ENCODE results near the gene B3GALT6. TPM values are rescaled to one million over a fixed set of nuclear protein-coding genes. Genes with fewer than 3 reads are reported as not detected.

The B3GALT6 gene
- total RNA-seq, 1 experiment from 2014 or later = 74.0 TPM

- no peaks in the 10 kb centered on the region for H3K9me2 ChIP-seq (replicated peaks; ENCODE audit: low read length)
- intact Hi-C loops (cut with micrococcal nuclease) = no loop called here
- TF ChIP-seq EZH2phosphoT487 (IDR thresholded peaks at IDR 0.05; ENCODE audit: borderline replicate concordance, low read length) (no peak), EZH2 (IDR thresholded peaks at IDR 0.05; ENCODE audit: low read length, unreplicated experiment) (no peak), CTCF (conservative IDR thresholded peaks at IDR 0.05; ENCODE audit: low read depth, low read length) (no peak)
- no peaks in the 10 kb centered on the region for H3K79me2 ChIP-seq (ENCODE audit: low read length)
- H3K27me3 ChIP-seq (ENCODE audit: low read length) = no peaks in the 10 kb centered on the region
- H3K4me3 ChIP-seq (ENCODE audit: low read length) = no peak overlapping the region
- no peaks in the 10 kb centered on the region for H3F3A ChIP-seq (ENCODE audit: low read length, unreplicated experiment)
- no peaks in the 10 kb centered on the region for H4K20me1 ChIP-seq (ENCODE audit: low read length)
- H3K36me3 ChIP-seq (ENCODE audit: low read depth, low read length) = no peaks in the 10 kb centered on the region
- H3K27ac ChIP-seq (ENCODE audit: low read length) = no peak overlapping the region
- H3K4me1 ChIP-seq (ENCODE audit: insufficient read depth, low read length) = peaks cover 34% of the 10 kb centered on the region
- H3K4me2 ChIP-seq (ENCODE audit: low read length) = no peak overlapping the region
- no peak for ATAC-seq
- H2AFZ ChIP-seq (ENCODE audit: low read length) = no peak overlapping the region
- CTCF ChIA-PET = interaction anchor here (0.6 kb wide), 1 partner anchor 40 kb away, joined by 3 read pairs; no protein-coding TSS in a partner anchor
- POLR2A ChIA-PET (ENCODE audit: unreplicated experiment) = interaction anchor here (0.6 kb wide), 1 partner anchor 34 kb away, joined by 11 read pairs; no protein-coding TSS in a partner anchor
- no peak overlapping the region for H3K9ac ChIP-seq (ENCODE audit: low read length)
- no peak for DNase-seq
- H3K9me3 ChIP-seq (ENCODE audit: low read length) = no peaks in the 10 kb centered on the region
- no TSS peak for BruUV-seq (replicated peaks)
Measured at GRCh38 chr1:1241588-1242219, 9.7 kb downstream of the B3GALT6 start.

- POLR2A ChIA-PET (ENCODE audit: unreplicated experiment) = no interaction called here
- CTCF ChIA-PET = interaction anchor here (0.6 kb wide), 1 partner anchor 39 kb away, joined by 3 read pairs; no protein-coding TSS in a partner anchor
- TF ChIP-seq EZH2 (IDR thresholded peaks at IDR 0.05; ENCODE audit: low read length, unreplicated experiment) (no peak), CTCF (conservative IDR thresholded peaks at IDR 0.05; ENCODE audit: low read depth, low read length) (no peak), EZH2phosphoT487 (IDR thresholded peaks at IDR 0.05; ENCODE audit: borderline replicate concordance, low read length) (no peak)
- intact Hi-C loops (cut with micrococcal nuclease) = no loop called here
- no peaks in the 10 kb centered on the region for H3K27me3 ChIP-seq (ENCODE audit: low read length)
- no peaks in the 10 kb centered on the region for H3K79me2 ChIP-seq (ENCODE audit: low read length)
- H3K36me3 ChIP-seq (ENCODE audit: low read depth, low read length) = no peaks in the 10 kb centered on the region
- no peak overlapping the region for H3K4me3 ChIP-seq (ENCODE audit: low read length)
- ATAC-seq (no peak), DNase-seq (no peak)
- H3K27ac ChIP-seq (ENCODE audit: low read length) = no peak overlapping the region
- BruUV-seq (replicated peaks) = no TSS peak
- no peaks in the 10 kb centered on the region for H3K9me3 ChIP-seq (ENCODE audit: low read length)
- no peak overlapping the region for H3K9ac ChIP-seq (ENCODE audit: low read length)
- no peaks in the 10 kb centered on the region for H4K20me1 ChIP-seq (ENCODE audit: low read length)
- peaks cover 25% of the 10 kb centered on the region for H3K4me1 ChIP-seq (ENCODE audit: insufficient read depth, low read length)
- H3K4me2 ChIP-seq (ENCODE audit: low read length) = no peak overlapping the region
- H3F3A ChIP-seq (ENCODE audit: low read length, unreplicated experiment) = no peaks in the 10 kb centered on the region
- no peak overlapping the region for H2AFZ ChIP-seq (ENCODE audit: low read length)
- no peaks in the 10 kb centered on the region for H3K9me2 ChIP-seq (replicated peaks; ENCODE audit: low read length)
Measured at GRCh38 chr1:1242461-1243265, 10.6 kb downstream of the B3GALT6 start.

- no TSS peak for BruUV-seq (replicated peaks)
- Histone ChIP-seq H3K36me3 (ENCODE audit: low read depth, low read length) (no peaks in the 10 kb centered on the region), H3K9me2 (replicated peaks; ENCODE audit: low read length) (no peaks in the 10 kb centered on the region), H3F3A (ENCODE audit: low read length, unreplicated experiment) (no peaks in the 10 kb centered on the region), H3K4me2 (ENCODE audit: low read length) (no peak overlapping the region), H3K27me3 (ENCODE audit: low read length) (no peaks in the 10 kb centered on the region), H2AFZ (ENCODE audit: low read length) (no peak overlapping the region), H3K27ac (ENCODE audit: low read length) (no peak overlapping the region), H4K20me1 (ENCODE audit: low read length) (no peaks in the 10 kb centered on the region), H3K9ac (ENCODE audit: low read length) (no peak overlapping the region), H3K79me2 (ENCODE audit: low read length) (no peaks in the 10 kb centered on the region), H3K4me3 (ENCODE audit: low read length) (no peak overlapping the region), H3K4me1 (ENCODE audit: insufficient read depth, low read length) (peaks cover 19% of the 10 kb centered on the region), H3K9me3 (ENCODE audit: low read length) (no peaks in the 10 kb centered on the region)
- intact Hi-C loops (cut with micrococcal nuclease) = no loop called here
- POLR2A ChIA-PET (ENCODE audit: unreplicated experiment) = no interaction called here
- TF ChIP-seq EZH2 (IDR thresholded peaks at IDR 0.05; ENCODE audit: low read length, unreplicated experiment) (no peak), EZH2phosphoT487 (IDR thresholded peaks at IDR 0.05; ENCODE audit: borderline replicate concordance, low read length) (no peak), CTCF (conservative IDR thresholded peaks at IDR 0.05; ENCODE audit: low read depth, low read length) (no peak)
- CTCF ChIA-PET = no interaction called here
- no peak for ATAC-seq
- no peak for DNase-seq
Measured at GRCh38 chr1:1243266-1243660, 11.2 kb downstream of the B3GALT6 start.

All from PC-3 (cell line).